ENCODE data around the gene LLGL2. TPM values are rescaled to one million over a fixed set of nuclear protein-coding genes. Genes with fewer than 3 reads are reported as not detected.

LLGL2 gene
- total RNA-seq, 1 donor from 2014 or later: 34.4 TPM

- Mint-ChIP-seq H3K4me1 (ENCODE audit: unreplicated experiment) (no peaks in the 10 kb centered on the region), H3K27me3 (ENCODE audit: unreplicated experiment) (peaks cover 7% of the 10 kb centered on the region), H3K27ac (ENCODE audit: unreplicated experiment) (no peak overlapping the region), H3K36me3 (ENCODE audit: low read depth, unreplicated experiment) (peaks cover 10% of the 10 kb centered on the region), H3K4me3 (ENCODE audit: unreplicated experiment) (no peak overlapping the region), H3K9me3 (ENCODE audit: unreplicated experiment) (no peaks in the 10 kb centered on the region)
- no peak for TF ChIP-seq CTCF (IDR thresholded peaks at IDR 0.05; ENCODE audit: unreplicated experiment)
- DNase-seq (ENCODE audit: low spot score): no peak
Observed at GRCh38 chr17:75566834-75567233, 41.3 kb downstream of the LLGL2 start.

GRCh38 chr17:75568412-75569255, 43.1 kb downstream of the LLGL2 start:
- no peak for TF ChIP-seq CTCF (IDR thresholded peaks at IDR 0.05; ENCODE audit: unreplicated experiment)
- no peak for DNase-seq (ENCODE audit: low spot score)
- Mint-ChIP-seq H3K9me3 (ENCODE audit: unreplicated experiment) (no peaks in the 10 kb centered on the region), H3K27me3 (ENCODE audit: unreplicated experiment) (peaks cover 7% of the 10 kb centered on the region), H3K27ac (ENCODE audit: unreplicated experiment) (no peak overlapping the region), H3K36me3 (ENCODE audit: low read depth, unreplicated experiment) (peaks cover 10% of the 10 kb centered on the region), H3K4me3 (ENCODE audit: unreplicated experiment) (no peak overlapping the region), H3K4me1 (ENCODE audit: unreplicated experiment) (no peaks in the 10 kb centered on the region)

- H3K4me1 Mint-ChIP-seq (ENCODE audit: unreplicated experiment): no peaks in the 10 kb centered on the region
Observed at GRCh38 chr17:75570034-75570676, 44.7 kb downstream of the LLGL2 start.

GRCh38 chr17:75570772-75571171, 45.3 kb downstream of the LLGL2 start:
- no peaks in the 10 kb centered on the region for H3K4me1 Mint-ChIP-seq (ENCODE audit: unreplicated experiment)
- H3K36me3 Mint-ChIP-seq (ENCODE audit: low read depth, unreplicated experiment): peaks cover 8% of the 10 kb centered on the region
- no peak for DNase-seq (ENCODE audit: low spot score)
- no peaks in the 10 kb centered on the region for H3K9me3 Mint-ChIP-seq (ENCODE audit: unreplicated experiment)
- H3K27ac Mint-ChIP-seq (ENCODE audit: unreplicated experiment): no peak overlapping the region
- peaks cover 7% of the 10 kb centered on the region for H3K27me3 Mint-ChIP-seq (ENCODE audit: unreplicated experiment)
- no peak overlapping the region for H3K4me3 Mint-ChIP-seq (ENCODE audit: unreplicated experiment)
- no peak for TF ChIP-seq CTCF (IDR thresholded peaks at IDR 0.05; ENCODE audit: unreplicated experiment)

More at GRCh38 chr17:75570034-75570676, 44.7 kb downstream of the LLGL2 start:
- H3K9me3 Mint-ChIP-seq (ENCODE audit: unreplicated experiment): no peaks in the 10 kb centered on the region
- H3K27me3 Mint-ChIP-seq (ENCODE audit: unreplicated experiment): peaks cover 7% of the 10 kb centered on the region
- no peak for TF ChIP-seq CTCF (IDR thresholded peaks at IDR 0.05; ENCODE audit: unreplicated experiment)
- H3K4me3 Mint-ChIP-seq (ENCODE audit: unreplicated experiment): no peak overlapping the region
- peaks cover 10% of the 10 kb centered on the region for H3K36me3 Mint-ChIP-seq (ENCODE audit: low read depth, unreplicated experiment)
- DNase-seq (ENCODE audit: low spot score): no peak
- H3K27ac Mint-ChIP-seq (ENCODE audit: unreplicated experiment): no peak overlapping the region

Data from endothelial cell (in vitro differentiated cells).